ENCODE data around the gene RALGPS1. TPM values are rescaled to one million over a fixed set of nuclear protein-coding genes. Genes with fewer than 3 reads are reported as not detected.

RALGPS1 gene
- total RNA-seq, 1 donor: 2.9 TPM

DNA sequence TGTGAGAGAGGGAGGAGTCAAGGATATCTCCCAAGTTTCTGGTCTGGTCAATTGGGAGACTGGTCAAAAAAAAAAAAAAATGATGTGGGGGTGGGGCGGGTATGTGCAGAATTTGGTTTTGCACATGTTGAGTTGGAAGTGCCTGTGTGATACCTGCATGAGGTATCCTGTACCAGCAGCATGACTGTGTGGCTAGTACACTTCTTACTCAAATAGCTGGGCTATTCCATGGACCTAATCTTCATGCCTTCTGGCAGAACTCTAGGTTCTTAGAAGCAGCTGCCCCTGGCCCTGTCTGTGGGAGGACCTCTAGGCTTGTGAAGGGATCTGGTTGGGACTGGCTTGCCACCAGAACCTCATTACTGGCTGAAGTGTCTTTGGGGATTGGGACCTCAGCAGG is 93.5 kb downstream of the RALGPS1 start:
- TF ChIP-seq, protein P1, sequence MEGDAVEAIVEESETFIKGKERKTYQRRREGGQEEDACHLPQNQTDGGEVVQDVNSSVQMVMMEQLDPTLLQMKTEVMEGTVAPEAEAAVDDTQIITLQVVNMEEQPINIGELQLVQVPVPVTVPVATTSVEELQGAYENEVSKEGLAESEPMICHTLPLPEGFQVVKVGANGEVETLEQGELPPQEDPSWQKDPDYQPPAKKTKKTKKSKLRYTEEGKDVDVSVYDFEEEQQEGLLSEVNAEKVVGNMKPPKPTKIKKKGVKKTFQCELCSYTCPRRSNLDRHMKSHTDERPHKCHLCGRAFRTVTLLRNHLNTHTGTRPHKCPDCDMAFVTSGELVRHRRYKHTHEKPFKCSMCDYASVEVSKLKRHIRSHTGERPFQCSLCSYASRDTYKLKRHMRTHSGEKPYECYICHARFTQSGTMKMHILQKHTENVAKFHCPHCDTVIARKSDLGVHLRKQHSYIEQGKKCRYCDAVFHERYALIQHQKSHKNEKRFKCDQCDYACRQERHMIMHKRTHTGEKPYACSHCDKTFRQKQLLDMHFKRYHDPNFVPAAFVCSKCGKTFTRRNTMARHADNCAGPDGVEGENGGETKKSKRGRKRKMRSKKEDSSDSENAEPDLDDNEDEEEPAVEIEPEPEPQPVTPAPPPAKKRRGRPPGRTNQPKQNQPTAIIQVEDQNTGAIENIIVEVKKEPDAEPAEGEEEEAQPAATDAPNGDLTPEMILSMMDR (IDR thresholded peaks at IDR 0.05; ENCODE audit: insufficient read depth, low read length): no peak
- no peak for DNase-seq (ENCODE audit: low read depth)
- H3K4me3 ChIP-seq (ENCODE audit: low read depth, low read length): no peak overlapping the region

DNA sequence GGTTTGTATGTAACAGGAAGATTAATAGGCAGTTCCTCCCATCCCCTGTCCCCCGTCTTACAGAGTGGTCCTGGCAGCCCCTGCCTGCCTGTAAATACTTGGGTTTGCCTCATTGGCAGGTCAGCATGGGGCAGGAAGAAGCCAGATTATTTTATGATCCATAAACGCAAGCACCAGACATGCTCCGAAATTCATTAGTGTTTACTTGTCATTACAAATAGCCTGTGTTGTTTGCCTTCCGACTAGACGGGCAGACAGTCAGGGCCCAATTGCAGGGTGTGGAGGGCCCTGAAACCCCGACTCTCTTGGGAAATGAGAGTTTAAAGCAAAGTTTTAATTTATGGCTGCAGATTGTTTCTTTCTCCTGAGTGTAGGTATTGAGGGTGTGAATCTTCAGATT is 97.2 kb downstream of the RALGPS1 start:
- H3K4me3 ChIP-seq (ENCODE audit: low read depth, low read length): no peak overlapping the region
- DNase-seq (ENCODE audit: low read depth): no peak
- TF ChIP-seq, protein P1 (IDR thresholded peaks at IDR 0.05; ENCODE audit: insufficient read depth, low read length): no peak

DNA sequence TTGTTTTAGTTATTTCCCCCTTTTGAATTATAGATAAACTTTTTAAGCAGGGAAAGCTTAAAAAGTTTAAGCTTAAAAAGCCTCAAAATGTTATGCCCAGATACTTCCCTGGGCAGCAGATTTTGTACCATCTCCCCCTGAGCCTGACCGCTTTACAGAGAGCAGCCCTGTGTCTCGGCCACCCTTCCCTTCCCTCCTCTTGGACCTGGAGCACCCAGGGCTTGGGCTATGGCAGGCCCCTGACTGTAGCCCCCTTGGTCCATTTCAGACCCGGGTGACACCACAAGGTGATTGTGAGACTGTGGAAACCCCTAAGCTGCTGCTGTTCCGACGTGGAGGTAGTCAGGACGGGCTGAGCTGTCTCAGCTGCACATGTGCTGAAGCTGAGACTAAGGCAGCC is 97.7 kb downstream of the RALGPS1 start:
- TF ChIP-seq, protein P1 (IDR thresholded peaks at IDR 0.05; ENCODE audit: insufficient read depth, low read length): no peak
- H3K4me3 ChIP-seq (ENCODE audit: low read depth, low read length): no peak overlapping the region
- DNase-seq (ENCODE audit: low read depth): no peak

DNA sequence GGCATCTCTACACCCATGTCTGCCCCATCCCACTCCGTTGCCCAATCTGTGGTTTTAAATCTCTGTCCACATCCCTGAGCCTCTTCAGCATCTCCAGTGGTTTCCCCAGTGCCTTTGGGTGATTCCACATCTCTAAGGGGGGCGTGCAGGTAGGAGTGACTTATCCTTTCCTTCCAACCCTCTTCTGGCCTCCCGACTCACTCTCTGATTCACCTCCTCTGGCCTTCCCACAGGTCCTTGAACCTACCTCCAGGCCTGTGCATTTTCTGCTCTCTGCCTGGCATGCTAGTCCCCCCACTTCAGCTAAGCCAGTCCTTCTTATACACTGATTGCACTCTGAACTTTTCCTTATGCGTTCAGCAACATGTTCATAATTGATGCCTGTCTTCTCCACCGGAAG is 99.0 kb downstream of the RALGPS1 start:
- H3K4me3 ChIP-seq (ENCODE audit: low read depth, low read length): no peak overlapping the region
- TF ChIP-seq, protein P1 (IDR thresholded peaks at IDR 0.05; ENCODE audit: insufficient read depth, low read length): no peak
- no peak for DNase-seq (ENCODE audit: low read depth)

DNA sequence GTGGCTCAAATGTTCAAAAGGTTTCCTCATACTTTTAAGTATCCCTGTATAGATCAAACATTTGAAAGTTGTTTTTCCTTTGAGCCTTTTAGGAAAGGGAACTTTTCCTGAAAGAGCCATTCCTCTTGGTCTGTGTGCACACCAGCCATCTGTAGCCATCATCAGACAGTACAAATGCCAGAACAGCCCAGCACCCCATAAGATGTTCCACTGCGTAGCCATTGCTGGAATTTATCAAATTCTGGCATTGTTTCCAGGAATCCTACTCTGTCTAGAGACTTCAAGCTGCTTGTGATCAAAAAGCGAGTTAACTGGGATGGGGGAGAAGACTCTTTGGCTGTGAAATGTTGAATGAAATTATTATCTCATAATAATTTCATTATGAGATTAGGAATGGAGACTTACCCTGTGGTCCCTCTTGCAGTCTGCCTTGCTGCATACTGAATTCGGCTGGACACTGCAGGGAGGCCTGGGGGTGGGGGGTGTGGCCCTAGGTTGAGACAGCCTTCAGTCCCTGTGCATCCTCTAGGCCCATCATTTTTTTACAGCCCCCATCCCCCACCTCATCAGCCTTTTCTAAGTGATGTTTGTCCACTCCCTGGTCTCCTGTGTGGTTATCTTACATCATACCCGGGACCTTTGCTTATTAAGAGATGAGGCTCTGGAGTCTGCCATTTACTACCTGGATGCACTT is 99.8 kb downstream of the RALGPS1 start:
- H3K4me3 ChIP-seq (ENCODE audit: low read depth, low read length): no peak overlapping the region
- TF ChIP-seq, protein P1 (IDR thresholded peaks at IDR 0.05; ENCODE audit: insufficient read depth, low read length): no peak
- peak; percentile 40 for DNase-seq (ENCODE audit: low read depth)

DNA sequence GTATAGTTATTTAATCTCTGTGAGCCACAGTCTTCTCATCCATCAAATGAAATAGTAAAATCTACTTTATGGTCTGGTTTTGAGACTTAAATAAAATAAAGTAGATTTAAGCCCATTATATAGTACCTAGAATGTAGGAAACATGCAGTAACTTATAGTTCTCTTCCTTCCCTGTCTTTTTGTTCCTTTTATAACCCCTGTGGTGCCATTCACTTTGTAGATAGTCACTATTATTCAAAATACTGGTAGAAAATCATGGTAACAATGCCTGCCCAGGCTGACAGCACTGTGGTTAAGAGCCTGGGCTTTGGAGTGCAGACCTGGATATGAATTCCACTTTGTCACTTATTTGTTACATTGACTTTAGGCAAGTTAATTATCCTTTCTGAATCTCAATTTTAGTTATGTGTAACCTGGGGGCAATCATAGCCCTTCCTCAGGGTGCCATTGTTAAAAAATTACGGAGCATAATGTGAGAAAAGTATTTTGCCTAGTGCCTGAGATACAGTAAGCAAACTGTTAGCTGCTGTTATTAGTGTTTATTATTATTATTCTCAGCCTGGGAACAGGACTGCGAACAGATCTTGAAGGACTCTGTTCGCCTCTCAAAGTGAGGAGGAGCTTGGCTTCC is 100.4 kb downstream of the RALGPS1 start:
- H3K4me3 ChIP-seq (ENCODE audit: low read depth, low read length): no peak overlapping the region
- no peak for DNase-seq (ENCODE audit: low read depth)
- TF ChIP-seq, protein P1 (IDR thresholded peaks at IDR 0.05; ENCODE audit: insufficient read depth, low read length): no peak

Measured in fibroblast of the aortic adventitia (primary cell).